HG03575 (cell line): Measurements from ENCODE around the gene FXYD3.
"Not testable (repeated sequence)": the region's sequence is repeated elsewhere in the genome, so short reads cannot be mapped to it uniquely, and the experiment has no call there.

ENCODE experiments used
- ATAC-seq: cut with Tn5 transposase; IDR thresholded peaks from one replicate; pipeline ENCODE4 v1.9.1; 2021; ENCODE audit not compliant: unreplicated experiment, insufficient number of reproducible peaks, low FRiP score; ENCODE audit errors: extremely low read depth

FXYD3 gene

GRCh38 chr19:35151273-35152065 lies 35.8 kb downstream of the FXYD3 start:
- no peak for ATAC-seq

DNA sequence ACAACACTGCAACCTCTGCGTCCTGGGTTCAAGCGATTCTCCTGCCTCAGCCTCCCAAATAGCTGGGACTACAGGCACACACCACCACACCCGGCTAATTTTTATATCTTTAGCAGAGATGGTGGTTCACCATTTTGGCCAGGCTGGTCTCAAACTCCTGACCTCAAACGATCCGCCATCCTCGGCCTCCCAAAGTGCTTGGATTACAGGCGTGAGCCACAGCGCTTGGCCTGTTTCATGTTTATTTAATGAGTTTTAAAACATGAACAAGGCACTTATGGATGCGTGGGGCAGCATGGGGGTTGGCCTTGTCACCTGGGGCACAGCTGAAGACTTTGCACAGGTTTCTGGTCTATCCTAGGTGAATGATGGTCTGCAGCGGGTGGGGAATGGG lies 37.5 kb downstream of the FXYD3 start:
- not testable (repeated sequence) for ATAC-seq

GRCh38 chr19:35153701-35154524 lies 38.3 kb downstream of the FXYD3 start:
- no peak for ATAC-seq

DNA sequence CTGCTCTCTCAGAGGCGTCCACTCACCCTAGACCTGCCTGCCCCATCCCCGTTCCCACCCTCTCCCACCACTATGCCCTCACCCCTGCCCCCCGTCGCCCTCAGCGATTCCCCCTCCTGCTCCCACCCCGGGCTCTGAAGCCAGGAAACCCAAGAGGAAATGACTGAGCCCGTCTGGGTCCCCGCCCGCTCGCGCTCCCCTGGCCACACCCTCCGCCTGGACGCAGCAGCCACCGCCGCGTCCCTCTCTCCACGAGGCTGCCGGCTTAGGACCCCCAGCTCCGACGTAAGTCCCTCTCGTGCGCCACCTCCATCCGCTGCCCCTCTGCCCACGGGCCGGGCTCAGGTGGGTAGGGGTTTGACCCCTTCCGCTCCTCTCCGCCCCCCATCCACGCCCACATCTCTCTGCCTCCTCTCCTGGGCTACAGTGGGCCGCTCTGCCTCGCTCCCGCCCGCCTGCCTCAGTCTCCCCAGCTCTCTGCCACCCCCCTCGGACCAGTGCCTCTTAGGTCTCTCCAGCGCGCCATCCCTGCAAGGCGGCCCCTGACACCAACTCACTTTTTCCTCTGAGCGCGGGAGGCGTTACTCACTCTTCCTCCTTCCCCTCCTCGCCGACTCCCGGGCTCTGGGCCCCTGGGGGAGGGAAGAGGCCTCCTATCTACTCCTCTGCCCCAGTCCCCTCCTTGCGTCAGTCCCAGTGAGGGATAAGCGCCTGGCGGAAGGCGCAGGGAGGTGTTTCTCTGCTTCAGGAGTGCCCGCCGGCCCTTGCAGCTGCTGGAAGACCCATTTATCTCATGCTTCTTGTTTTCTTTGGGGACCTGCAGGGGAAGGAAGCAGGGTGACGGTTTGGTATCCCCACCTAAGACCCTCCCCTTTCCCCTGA lies 39.1 kb downstream of the FXYD3 start, which contains the start of gene FXYD5:
FXYD5 (plus strand) TSS at position 211 of the 882 bp plus-strand sequence. CDS start 816 bp downstream, outside the sequence.
- ATAC-seq = no peak

DNA sequence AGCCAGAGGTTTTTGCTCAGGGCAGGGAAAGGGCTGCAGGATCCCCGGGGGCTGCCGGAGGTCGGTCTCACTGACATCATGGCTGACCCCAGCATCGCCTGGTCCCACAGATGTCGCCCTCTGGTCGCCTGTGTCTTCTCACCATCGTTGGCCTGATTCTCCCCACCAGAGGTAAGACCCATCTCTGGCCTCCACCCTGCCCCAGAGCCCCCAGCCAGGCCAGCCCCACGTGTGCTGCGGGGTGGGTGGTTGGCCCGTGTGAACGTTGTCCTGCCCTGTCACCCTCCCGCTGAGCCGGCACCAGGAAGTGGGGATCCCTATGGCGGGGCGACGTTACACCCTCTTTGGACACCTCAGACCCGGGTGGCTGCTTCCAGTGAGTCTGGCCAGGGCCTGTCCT lies 39.8 kb downstream of the FXYD3 start:
- no peak for ATAC-seq

- ATAC-seq = no peak
These were observed 40.5 kb downstream of the FXYD3 start for GRCh38 chr19:35155981-35156672.

DNA sequence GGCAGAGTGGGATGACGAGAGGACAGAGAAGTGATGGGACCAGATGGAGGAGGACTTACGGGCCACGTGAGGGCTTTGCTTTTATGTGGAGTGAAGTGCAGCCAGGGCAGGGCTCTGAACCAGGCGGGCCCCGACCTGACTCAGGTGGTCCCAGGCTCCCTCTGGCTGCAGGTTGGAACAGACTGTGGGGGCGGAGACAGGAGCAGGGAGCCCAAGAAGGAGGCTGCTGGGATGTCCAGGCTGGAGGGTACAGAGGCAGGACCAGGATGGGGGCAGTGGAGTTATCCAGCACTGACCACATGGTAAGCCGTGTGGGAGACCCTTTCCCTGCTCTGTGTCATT lies 41.0 kb downstream of the FXYD3 start:
- ATAC-seq = no peak

DNA sequence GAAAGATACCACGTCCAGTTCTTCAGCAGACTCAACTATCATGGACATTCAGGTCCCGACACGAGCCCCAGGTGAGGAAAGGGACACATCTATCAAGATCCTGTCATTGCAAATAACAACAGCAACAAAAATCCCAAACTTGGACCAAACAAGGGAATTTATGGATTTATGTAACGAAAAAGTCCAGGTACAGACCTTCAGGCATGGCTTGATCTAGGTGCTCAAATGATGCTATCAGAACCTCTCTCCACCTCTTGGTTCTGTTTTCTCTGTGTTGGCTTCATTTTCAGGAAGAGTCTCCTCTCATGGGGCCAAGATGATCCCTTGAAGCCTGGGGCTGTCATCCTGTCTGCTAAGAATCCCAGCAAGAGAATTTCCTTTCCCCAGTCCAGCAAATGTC lies 41.8 kb downstream of the FXYD3 start:
- ATAC-seq = no peak

- ATAC-seq = no peak
These were observed 44.0 kb downstream of the FXYD3 start for GRCh38 chr19:35159606-35160005.

- ATAC-seq = no peak
These were observed 45.2 kb downstream of the FXYD3 start for GRCh38 chr19:35160629-35161433.

DNA sequence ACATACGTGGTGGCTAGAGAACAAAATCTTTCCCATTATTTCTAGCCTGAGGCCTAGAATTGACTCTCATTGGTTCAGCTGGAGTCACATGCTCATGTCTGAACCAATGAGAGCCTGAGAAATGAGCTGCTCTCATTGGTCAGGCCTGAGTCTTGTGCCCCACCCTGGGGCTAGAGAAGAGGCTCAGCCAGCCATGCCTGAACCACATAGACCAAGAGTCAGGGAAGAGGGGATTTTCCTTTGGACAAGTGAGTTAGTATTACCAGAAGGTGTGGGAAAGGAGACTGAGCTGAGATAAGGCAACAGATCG lies 45.8 kb downstream of the FXYD3 start:
- ATAC-seq = no peak

DNA sequence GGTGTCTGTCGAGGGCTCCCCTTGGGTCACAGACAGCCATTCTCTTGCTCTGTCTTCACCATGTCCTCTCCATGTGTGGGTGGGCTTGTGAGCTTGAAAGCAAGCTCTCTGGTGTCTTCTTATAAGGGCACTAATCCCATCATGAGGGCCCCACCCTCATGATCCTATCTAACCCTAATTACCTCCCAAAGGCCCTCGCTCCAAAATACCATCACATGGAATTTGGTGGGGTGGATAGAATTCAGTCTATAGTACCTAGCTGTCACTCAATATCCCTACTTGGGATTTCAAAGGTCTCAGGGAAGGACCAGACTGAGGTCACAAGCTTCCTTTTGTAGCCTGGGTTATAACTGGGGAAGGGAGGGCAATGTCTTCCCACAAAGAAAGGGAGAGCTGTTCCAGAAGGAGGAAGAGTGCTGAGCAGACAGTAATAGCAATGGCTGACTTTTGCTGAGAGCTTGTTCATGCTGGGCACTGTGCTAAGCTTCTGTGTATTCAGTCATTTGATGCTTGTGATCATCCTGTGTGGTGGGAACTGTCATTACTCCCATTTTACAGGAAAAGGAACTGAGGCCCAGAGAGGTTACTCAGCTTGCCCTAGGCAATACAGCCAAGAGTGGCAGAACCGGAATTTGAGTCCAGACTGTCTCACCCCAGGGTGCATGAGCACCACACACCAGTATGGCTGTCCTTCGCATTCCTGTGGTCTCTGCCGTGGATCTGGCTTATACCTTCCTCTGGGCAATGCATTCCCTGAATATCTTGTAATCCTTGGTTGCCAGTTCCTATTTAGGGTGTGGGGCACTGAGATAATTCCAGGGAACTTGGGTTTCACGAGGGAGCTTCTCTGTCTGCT lies 47.1 kb downstream of the FXYD3 start:
- no peak for ATAC-seq

GRCh38 chr19:35164418-35164817 lies 48.8 kb downstream of the FXYD3 start:
- no peak for ATAC-seq

GRCh38 chr19:35165200-35166058 lies 49.8 kb downstream of the FXYD3 start:
- ATAC-seq = no peak

DNA sequence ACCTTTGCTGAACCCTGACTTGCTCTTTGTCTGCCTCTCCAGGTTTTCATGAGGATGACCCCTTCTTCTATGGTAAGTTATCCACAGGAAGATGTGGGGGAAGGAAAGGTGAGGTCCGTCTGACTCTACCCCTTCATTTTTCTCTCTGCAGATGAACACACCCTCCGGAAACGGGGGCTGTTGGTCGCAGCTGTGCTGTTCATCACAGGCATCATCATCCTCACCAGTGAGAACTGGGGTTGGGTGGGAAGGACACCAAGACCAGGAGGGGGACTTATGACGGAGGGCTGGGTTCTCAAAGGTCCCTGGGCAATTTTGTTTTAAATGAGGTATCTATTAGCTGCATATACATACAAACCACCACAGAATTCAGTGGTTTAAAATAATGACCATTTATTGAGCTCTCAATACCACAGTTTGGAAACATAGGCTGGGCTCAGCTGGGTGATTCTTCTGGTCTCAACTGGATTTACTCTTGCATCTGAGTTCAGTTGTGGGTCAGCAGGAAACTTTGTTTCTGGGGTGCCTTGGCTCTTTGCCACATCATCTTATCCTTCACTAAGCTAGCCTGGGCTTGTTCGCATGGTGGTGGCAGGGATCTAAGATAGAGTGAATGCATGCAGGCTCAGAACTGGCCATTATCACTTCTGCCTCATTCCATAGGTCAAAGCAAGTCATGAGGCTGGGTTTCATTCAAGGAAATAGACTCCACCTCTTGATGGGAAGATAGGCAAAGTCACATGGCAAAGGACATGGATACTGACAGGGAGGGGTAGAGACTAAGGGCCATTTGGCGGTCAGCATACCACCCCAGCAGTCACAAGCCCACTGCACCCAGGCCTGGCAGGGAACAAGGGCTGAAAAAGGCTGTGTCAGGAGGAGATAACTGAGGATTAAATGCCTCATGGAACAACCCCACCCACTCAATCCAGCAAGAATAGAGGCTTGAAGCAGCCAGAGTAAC lies 50.8 kb downstream of the FXYD3 start:
- ATAC-seq = no peak
